Renal cortex interstitium (tissue), 11 donors: Measurements from ENCODE around the gene SPAG8. TPM values are rescaled to one million over a fixed set of nuclear protein-coding genes. Genes with fewer than 3 reads are reported as not detected.

Experiments used
- DNase-seq, 11 donors: peaks; one replicate each; pipeline ENCODE4 v3.0.0-alpha.2; 2013; ENCODE audit warnings: low read depth in 9 of 11, low spot score in 4 of 11; ENCODE audit errors: extremely low read depth in 1 of 11
- polyA plus RNA-seq, 3 donors: library from polyadenylated mRNA; unstranded; fragments of 120-200 nt; gene quantifications; one replicate each; pipeline ENCODE4 v1.2.1, GENCODE V29; 2013; ENCODE audit not compliant: insufficient read length in 3 of 3

Gene SPAG8
- polyA plus RNA-seq, 3 donors, result 4.8 to 8.6 (median 6.5) TPM

- peak; percentile 91 to 98 (median 95) for DNase-seq
These were observed 2.9 kb upstream of the SPAG8 start, which contains the start of gene HINT2 for GRCh38 chr9:35814841-35815543. Gene HINT2 (minus strand): TSS chr9:35815042. CDS start chr9:35814979, 63 bp downstream.

- DNase-seq, result peak in 1 of 11 donors; percentile 52
These were observed 2.2 kb upstream of the SPAG8 start for GRCh38 chr9:35814106-35814840.

- DNase-seq, result no peak
These were observed 1.5 kb upstream of the SPAG8 start for GRCh38 chr9:35813434-35814105.

- no peak for DNase-seq
These were observed 559 bp downstream of the SPAG8 start for GRCh38 chr9:35811381-35812024.

- no peak for DNase-seq
These were observed 1.9 kb downstream of the SPAG8 start for GRCh38 chr9:35810122-35810521.

- no peak for DNase-seq
These were observed 3.6 kb downstream of the SPAG8 start for GRCh38 chr9:35808433-35808832.

GRCh38 chr9:35806101-35806500 lies 6.0 kb downstream of the SPAG8 start:
- no peak for DNase-seq

GRCh38 chr9:35801328-35802128 lies 10.5 kb downstream of the SPAG8 start:
- DNase-seq, result no peak

GRCh38 chr9:35800530-35800929 lies 11.5 kb downstream of the SPAG8 start:
- no peak for DNase-seq

- DNase-seq, result no peak
These were observed 13.2 kb downstream of the SPAG8 start for GRCh38 chr9:35798658-35799374.

- DNase-seq, result no peak
These were observed 14.6 kb downstream of the SPAG8 start for GRCh38 chr9:35797311-35798109.

- no peak for DNase-seq
These were observed 16.4 kb downstream of the SPAG8 start for GRCh38 chr9:35795695-35796094.

GRCh38 chr9:35793461-35793860 lies 18.6 kb downstream of the SPAG8 start:
- no peak for DNase-seq

- DNase-seq, result no peak
These were observed 19.2 kb downstream of the SPAG8 start for GRCh38 chr9:35792826-35793225.

GRCh38 chr9:35792024-35792813 lies 19.8 kb downstream of the SPAG8 start:
- DNase-seq, result no peak

- DNase-seq, result no peak
These were observed 20.7 kb downstream of the SPAG8 start, which contains the start of gene NPR2 for GRCh38 chr9:35791297-35791921. Gene NPR2 (plus strand): TSS chr9:35791591. CDS start chr9:35792409, 818 bp downstream.
